Measurements from ENCODE around the gene VSIG10L2. TPM values are rescaled to one million over a fixed set of nuclear protein-coding genes. Genes with fewer than 3 reads are reported as not detected.
A peak's percentile ranks its signal among the peaks of the same experiment; 100 is the strongest.

The VSIG10L2 gene
- total and polyA plus RNA-seq, 4 donors = 0.09 to 0.72 TPM; not detected in 2

- Histone ChIP-seq H3K9me3 (ENCODE audit: control insufficient read depth, insufficient read depth, low read length) (no peaks in the 10 kb centered on the region), H3K27me3 (ENCODE audit: control insufficient read depth, insufficient read depth, low read length) (no peaks in the 10 kb centered on the region), H3K27ac (ENCODE audit: low read depth, low read length) (no peak overlapping the region), H3K4me3 (ENCODE audit: low read depth, low read length) (no peak overlapping the region), H3K36me3 (ENCODE audit: control insufficient read depth, insufficient read depth, low read length) (peaks cover 12% of the 10 kb centered on the region), H3K4me1 (ENCODE audit: control insufficient read depth, insufficient read depth, low read length) (no peaks in the 10 kb centered on the region)
- 93% methylated on average over 5 of the region's 12 CpGs for WGBS (ENCODE audit: insufficient coverage)
- no peak for DNase-seq (ENCODE audit: low read depth in 4 of 6, low spot score in 6 of 6)
Measured at GRCh38 chr11:125916683-125917347, 29.0 kb upstream of the VSIG10L2 start.

- Histone ChIP-seq H3K27ac (ENCODE audit: low read depth, low read length) (no peak overlapping the region), H3K4me1 (ENCODE audit: control insufficient read depth, insufficient read depth, low read length) (no peaks in the 10 kb centered on the region), H3K27me3 (ENCODE audit: control insufficient read depth, insufficient read depth, low read length) (no peaks in the 10 kb centered on the region), H3K9me3 (ENCODE audit: control insufficient read depth, insufficient read depth, low read length) (no peaks in the 10 kb centered on the region), H3K4me3 (ENCODE audit: low read depth, low read length) (no peak overlapping the region), H3K36me3 (ENCODE audit: control insufficient read depth, insufficient read depth, low read length) (peaks cover 12% of the 10 kb centered on the region)
- DNase-seq (ENCODE audit: low read depth in 4 of 6, low spot score in 6 of 6) = no peak
- WGBS (ENCODE audit: insufficient coverage) = 73% methylated on average over 11 of the region's 13 CpGs
Measured at GRCh38 chr11:125918140-125918840, 27.6 kb upstream of the VSIG10L2 start.

- WGBS (ENCODE audit: insufficient coverage) = no CpG with 5 or more reads among the region's 9 CpGs
- H3K27ac ChIP-seq (ENCODE audit: low read depth, low read length) = no peak overlapping the region
- DNase-seq (ENCODE audit: low read depth in 4 of 6, low spot score in 6 of 6) = no peak
Measured at GRCh38 chr11:125921042-125921441, 24.8 kb upstream of the VSIG10L2 start.

GRCh38 chr11:125922156-125922555 is 23.7 kb upstream of the VSIG10L2 start:
- Histone ChIP-seq H3K9me3 (ENCODE audit: control insufficient read depth, insufficient read depth, low read length) (no peaks in the 10 kb centered on the region), H3K4me1 (ENCODE audit: control insufficient read depth, insufficient read depth, low read length) (no peaks in the 10 kb centered on the region), H3K27me3 (ENCODE audit: control insufficient read depth, insufficient read depth, low read length) (no peaks in the 10 kb centered on the region), H3K36me3 (ENCODE audit: control insufficient read depth, insufficient read depth, low read length) (peaks cover 23% of the 10 kb centered on the region), H3K27ac (ENCODE audit: low read depth, low read length) (no peak overlapping the region), H3K4me3 (ENCODE audit: low read depth, low read length) (no peak overlapping the region)
- WGBS (ENCODE audit: insufficient coverage) = 91% methylated on average over 3 of the region's 3 CpGs
- DNase-seq (ENCODE audit: low read depth in 4 of 6, low spot score in 6 of 6) = no peak

More at GRCh38 chr11:125921042-125921441, 24.8 kb upstream of the VSIG10L2 start:
- H3K27me3 ChIP-seq (ENCODE audit: control insufficient read depth, insufficient read depth, low read length) = no peaks in the 10 kb centered on the region
- H3K4me1 ChIP-seq (ENCODE audit: control insufficient read depth, insufficient read depth, low read length) = no peaks in the 10 kb centered on the region
- peaks cover 24% of the 10 kb centered on the region for H3K36me3 ChIP-seq (ENCODE audit: control insufficient read depth, insufficient read depth, low read length)
- H3K4me3 ChIP-seq (ENCODE audit: low read depth, low read length) = no peak overlapping the region
- no peaks in the 10 kb centered on the region for H3K9me3 ChIP-seq (ENCODE audit: control insufficient read depth, insufficient read depth, low read length)

- H3K36me3 ChIP-seq (ENCODE audit: control insufficient read depth, insufficient read depth, low read length) = peaks cover 20% of the 10 kb centered on the region
- peak; percentile 44 to 93 (median 68) for DNase-seq (ENCODE audit: low read depth in 4 of 6, low spot score in 6 of 6)
- H3K4me1 ChIP-seq (ENCODE audit: control insufficient read depth, insufficient read depth, low read length) = no peaks in the 10 kb centered on the region
- no CpG with 5 or more reads among the region's 8 CpGs for WGBS (ENCODE audit: insufficient coverage)
- no peaks in the 10 kb centered on the region for H3K27me3 ChIP-seq (ENCODE audit: control insufficient read depth, insufficient read depth, low read length)
- H3K9me3 ChIP-seq (ENCODE audit: control insufficient read depth, insufficient read depth, low read length) = no peaks in the 10 kb centered on the region
- no peak overlapping the region for H3K4me3 ChIP-seq (ENCODE audit: low read depth, low read length)
- H3K27ac ChIP-seq (ENCODE audit: low read depth, low read length) = no peak overlapping the region
Measured at GRCh38 chr11:125923012-125923579, 22.7 kb upstream of the VSIG10L2 start.

GRCh38 chr11:125923633-125924032 is 22.2 kb upstream of the VSIG10L2 start:
- Histone ChIP-seq H3K27ac (ENCODE audit: low read depth, low read length) (no peak overlapping the region), H3K4me1 (ENCODE audit: control insufficient read depth, insufficient read depth, low read length) (no peaks in the 10 kb centered on the region), H3K9me3 (ENCODE audit: control insufficient read depth, insufficient read depth, low read length) (no peaks in the 10 kb centered on the region), H3K4me3 (ENCODE audit: low read depth, low read length) (no peak overlapping the region), H3K36me3 (ENCODE audit: control insufficient read depth, insufficient read depth, low read length) (peaks cover 20% of the 10 kb centered on the region), H3K27me3 (ENCODE audit: control insufficient read depth, insufficient read depth, low read length) (no peaks in the 10 kb centered on the region)
- WGBS (ENCODE audit: insufficient coverage) = 86% methylated on average over 8 of the region's 8 CpGs
- no peak for DNase-seq (ENCODE audit: low read depth in 4 of 6, low spot score in 6 of 6)

GRCh38 chr11:125924384-125925007 is 21.3 kb upstream of the VSIG10L2 start:
- Histone ChIP-seq H3K27ac (ENCODE audit: low read depth, low read length) (no peak overlapping the region), H3K9me3 (ENCODE audit: control insufficient read depth, insufficient read depth, low read length) (no peaks in the 10 kb centered on the region), H3K27me3 (ENCODE audit: control insufficient read depth, insufficient read depth, low read length) (no peaks in the 10 kb centered on the region), H3K36me3 (ENCODE audit: control insufficient read depth, insufficient read depth, low read length) (peaks cover 20% of the 10 kb centered on the region), H3K4me1 (ENCODE audit: control insufficient read depth, insufficient read depth, low read length) (no peaks in the 10 kb centered on the region), H3K4me3 (ENCODE audit: low read depth, low read length) (no peak overlapping the region)
- WGBS (ENCODE audit: insufficient coverage) = 91% methylated on average over 9 of the region's 9 CpGs
- DNase-seq (ENCODE audit: low read depth in 4 of 6, low spot score in 6 of 6) = no peak

GRCh38 chr11:125925247-125925740 is 20.6 kb upstream of the VSIG10L2 start:
- peaks cover 20% of the 10 kb centered on the region for H3K36me3 ChIP-seq (ENCODE audit: control insufficient read depth, insufficient read depth, low read length)
- no peaks in the 10 kb centered on the region for H3K27me3 ChIP-seq (ENCODE audit: control insufficient read depth, insufficient read depth, low read length)
- no peaks in the 10 kb centered on the region for H3K9me3 ChIP-seq (ENCODE audit: control insufficient read depth, insufficient read depth, low read length)
- H3K4me1 ChIP-seq (ENCODE audit: control insufficient read depth, insufficient read depth, low read length) = no peaks in the 10 kb centered on the region
- H3K27ac ChIP-seq (ENCODE audit: low read depth, low read length) = no peak overlapping the region
- 79% methylated on average over 6 of the region's 6 CpGs for WGBS (ENCODE audit: insufficient coverage)
- no peak overlapping the region for H3K4me3 ChIP-seq (ENCODE audit: low read depth, low read length)
- DNase-seq (ENCODE audit: low read depth in 4 of 6, low spot score in 6 of 6) = no peak

GRCh38 chr11:125925804-125926203 is 20.0 kb upstream of the VSIG10L2 start:
- H3K36me3 ChIP-seq (ENCODE audit: control insufficient read depth, insufficient read depth, low read length) = peaks cover 17% of the 10 kb centered on the region
- 70% methylated on average over 3 of the region's 3 CpGs for WGBS (ENCODE audit: insufficient coverage)
- H3K27me3 ChIP-seq (ENCODE audit: control insufficient read depth, insufficient read depth, low read length) = no peaks in the 10 kb centered on the region
- no peak overlapping the region for H3K27ac ChIP-seq (ENCODE audit: low read depth, low read length)
- H3K4me3 ChIP-seq (ENCODE audit: low read depth, low read length) = no peak overlapping the region
- H3K4me1 ChIP-seq (ENCODE audit: control insufficient read depth, insufficient read depth, low read length) = no peaks in the 10 kb centered on the region
- DNase-seq (ENCODE audit: low read depth in 4 of 6, low spot score in 6 of 6) = no peak
- no peaks in the 10 kb centered on the region for H3K9me3 ChIP-seq (ENCODE audit: control insufficient read depth, insufficient read depth, low read length)

Measured in spinal cord (tissue), 10 donors.